Measurements from ENCODE around the gene FLYWCH1. TPM values are rescaled to one million over a fixed set of nuclear protein-coding genes. Genes with fewer than 3 reads are reported as not detected.

FLYWCH1 gene
- total and polyA plus RNA-seq, 9 donors: 7.8 to 28.5 (median 17.3) TPM

DNA sequence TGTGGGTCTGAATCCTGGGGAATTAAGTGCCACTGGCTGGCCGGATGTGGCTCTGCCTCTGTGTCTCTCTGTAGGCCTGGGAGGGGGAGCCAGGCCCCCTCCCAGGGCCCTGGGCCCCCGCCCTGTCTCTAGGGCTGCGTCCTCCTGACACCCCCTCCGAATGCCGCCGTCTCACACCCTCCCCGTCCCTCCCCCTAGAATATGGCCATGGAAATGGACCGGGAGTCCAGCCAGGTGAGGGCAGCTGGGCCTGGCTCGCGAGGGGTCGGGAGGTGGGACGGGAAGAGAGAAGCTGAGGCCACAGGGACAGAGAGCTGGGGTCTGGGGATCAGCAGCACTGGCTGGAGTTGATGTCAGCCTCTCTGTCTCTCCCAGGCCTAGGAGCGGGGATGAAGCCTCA lies 84.6 kb downstream of the FLYWCH1 start:
- Histone ChIP-seq H3K27ac (ENCODE audit: low read length) (no peak overlapping the region), H3K36me3 (ENCODE audit: control insufficient read depth, insufficient read depth, low read length) (no peaks in the 10 kb centered on the region), H3K9me3 (replicated peaks; ENCODE audit: control insufficient read depth, low read depth, low read length) (no peaks in the 10 kb centered on the region), H3K4me1 (ENCODE audit: control insufficient read depth, insufficient read depth, low read length) (no peaks in the 10 kb centered on the region), H3K4me3 (ENCODE audit: low read length) (no peak overlapping the region), H3K27me3 (ENCODE audit: control insufficient read depth, insufficient read depth, low read length) (peaks cover 23% of the 10 kb centered on the region)
- 39% methylated on average over 5 of the region's 13 CpGs for WGBS (ENCODE audit: insufficient coverage)
- DNase-seq: no peak

DNA sequence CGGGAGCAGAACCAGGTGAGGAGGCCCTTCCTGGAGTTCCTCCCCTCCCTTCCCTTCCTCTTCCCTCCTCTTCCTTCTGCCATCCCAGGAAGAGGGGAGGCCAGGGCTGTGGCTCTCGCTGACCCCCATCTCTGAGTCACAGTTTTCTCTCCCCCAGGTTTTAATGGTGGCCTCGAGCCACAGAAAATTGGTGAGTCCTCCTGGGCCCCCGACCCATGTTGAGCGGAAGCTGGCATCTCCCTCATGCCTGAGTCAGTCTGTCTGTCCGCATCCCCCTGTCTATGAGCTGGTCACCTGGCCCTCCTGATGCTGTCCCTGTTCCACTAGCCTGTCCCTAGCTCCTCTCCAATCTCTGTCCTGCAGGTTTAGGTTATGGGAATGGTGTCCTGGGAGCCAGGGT lies 88.2 kb downstream of the FLYWCH1 start:
- WGBS (ENCODE audit: insufficient coverage): 73% methylated on average over 5 of the region's 6 CpGs
- peaks cover 37% of the 10 kb centered on the region for H3K27me3 ChIP-seq (ENCODE audit: control insufficient read depth, insufficient read depth, low read length)
- H3K4me3 ChIP-seq (ENCODE audit: low read length): no peak overlapping the region
- no peaks in the 10 kb centered on the region for H3K9me3 ChIP-seq (replicated peaks; ENCODE audit: control insufficient read depth, low read depth, low read length)
- H3K36me3 ChIP-seq (ENCODE audit: control insufficient read depth, insufficient read depth, low read length): no peaks in the 10 kb centered on the region
- H3K27ac ChIP-seq (ENCODE audit: low read length): no peak overlapping the region
- H3K4me1 ChIP-seq (ENCODE audit: control insufficient read depth, insufficient read depth, low read length): peaks cover 7% of the 10 kb centered on the region
- no peak for DNase-seq

DNA sequence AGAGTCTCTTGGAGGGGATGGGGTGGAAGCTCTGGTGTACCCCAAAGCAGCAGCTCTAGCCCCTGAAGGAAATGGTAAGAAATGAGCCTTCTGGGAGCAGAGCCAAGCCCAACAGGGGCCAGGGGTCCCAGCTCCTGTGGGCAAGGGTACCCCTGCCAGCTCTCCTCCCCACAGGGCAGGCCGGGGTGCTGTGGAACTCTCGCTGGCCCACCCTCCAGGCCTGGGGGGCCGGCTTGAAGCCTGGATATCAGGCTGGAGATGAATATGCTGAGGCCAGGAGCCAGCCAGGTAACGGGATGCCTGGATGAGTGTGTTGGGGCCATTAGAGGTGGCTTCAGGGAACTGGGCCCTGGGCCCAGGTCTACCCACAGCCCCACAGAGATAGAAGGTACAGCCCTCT lies 88.8 kb downstream of the FLYWCH1 start:
- Histone ChIP-seq H3K27ac (ENCODE audit: low read length) (no peak overlapping the region), H3K36me3 (ENCODE audit: control insufficient read depth, insufficient read depth, low read length) (no peaks in the 10 kb centered on the region), H3K27me3 (ENCODE audit: control insufficient read depth, insufficient read depth, low read length) (peaks cover 43% of the 10 kb centered on the region), H3K4me1 (ENCODE audit: control insufficient read depth, insufficient read depth, low read length) (peaks cover 9% of the 10 kb centered on the region), H3K4me3 (ENCODE audit: low read length) (no peak overlapping the region), H3K9me3 (replicated peaks; ENCODE audit: control insufficient read depth, low read depth, low read length) (no peaks in the 10 kb centered on the region)
- no peak for DNase-seq
- 38% methylated on average over 1 of the region's 4 CpGs for WGBS (ENCODE audit: insufficient coverage)

Other genes with a start within 250 kb of the FLYWCH1 start
- 15.6 TPM for gene KCTD5, start 229.4 kb upstream of the FLYWCH1 start, total RNA-seq
- 10 to 100 TPM; 20.7 to 27.1 (median 23.2) TPM for gene KCTD5, start 229.4 kb upstream of the FLYWCH1 start, polyA plus RNA-seq (ENCODE audit: insufficient read depth in 1 of 8, insufficient read length in 8 of 8, low replicate concordance in 1 of 8)
- gene PRSS27, start 191.7 kb upstream of the FLYWCH1 start, total RNA-seq: 0.75 TPM
- 1 to 10 TPM in 7 of 8 donors, under 1 TPM in 1; 0.92 to 1.8 (median 1.6) TPM for gene PRSS27, start 191.7 kb upstream of the FLYWCH1 start, polyA plus RNA-seq (ENCODE audit: insufficient read depth in 1 of 8, insufficient read length in 8 of 8, low replicate concordance in 1 of 8)
- gene SRRM2, start 159.3 kb upstream of the FLYWCH1 start, total RNA-seq: 103 TPM
- 100 to 1,000 TPM; 377 to 610 (median 519) TPM for gene SRRM2, start 159.3 kb upstream of the FLYWCH1 start, polyA plus RNA-seq (ENCODE audit: insufficient read depth in 1 of 8, insufficient read length in 8 of 8, low replicate concordance in 1 of 8)
- gene ELOB, start 134.7 kb upstream of the FLYWCH1 start, total RNA-seq: 218 TPM
- 100 to 1,000 TPM; 162 to 228 (median 189) TPM for gene ELOB, start 134.7 kb upstream of the FLYWCH1 start, polyA plus RNA-seq (ENCODE audit: insufficient read depth in 1 of 8, insufficient read length in 8 of 8, low replicate concordance in 1 of 8)
- gene PRSS33, start 124.4 kb upstream of the FLYWCH1 start, total RNA-seq: not detected
- gene PRSS33, start 124.4 kb upstream of the FLYWCH1 start, polyA plus RNA-seq (ENCODE audit: insufficient read depth in 1 of 8, insufficient read length in 8 of 8, low replicate concordance in 1 of 8): not detected
- not detected for gene PRSS41, start 113.5 kb upstream of the FLYWCH1 start, total RNA-seq
- gene PRSS41, start 113.5 kb upstream of the FLYWCH1 start, polyA plus RNA-seq (ENCODE audit: insufficient read depth in 1 of 8, insufficient read length in 8 of 8, low replicate concordance in 1 of 8): not detected
- not detected for gene PRSS21, start 94.7 kb upstream of the FLYWCH1 start, total RNA-seq
- gene PRSS21, start 94.7 kb upstream of the FLYWCH1 start, polyA plus RNA-seq (ENCODE audit: insufficient read depth in 1 of 8, insufficient read length in 8 of 8, low replicate concordance in 1 of 8): under 1 TPM in 2 of 8 donors, not detected in 6; 0.20 to 0.30 TPM
- 0.49 TPM for gene ZG16B, start 81.6 kb upstream of the FLYWCH1 start, total RNA-seq
- gene ZG16B, start 81.6 kb upstream of the FLYWCH1 start, polyA plus RNA-seq (ENCODE audit: insufficient read depth in 1 of 8, insufficient read length in 8 of 8, low replicate concordance in 1 of 8): under 1 TPM in 7 of 8 donors, not detected in 1; 0.28 to 0.61 (median 0.38) TPM
- not detected for gene PRSS22, start 53.8 kb upstream of the FLYWCH1 start, total RNA-seq
- under 1 TPM in 2 of 8 donors, not detected in 6; 0.94 TPM for gene PRSS22, start 53.8 kb upstream of the FLYWCH1 start, polyA plus RNA-seq (ENCODE audit: insufficient read depth in 1 of 8, insufficient read length in 8 of 8, low replicate concordance in 1 of 8)
- 22.0 TPM for gene FLYWCH2, start 28.7 kb upstream of the FLYWCH1 start, total RNA-seq
- 10 to 100 TPM; 13.8 to 23.3 (median 21.4) TPM for gene FLYWCH2, start 28.7 kb upstream of the FLYWCH1 start, polyA plus RNA-seq (ENCODE audit: insufficient read depth in 1 of 8, insufficient read length in 8 of 8, low replicate concordance in 1 of 8)
- gene KREMEN2, start 52.3 kb downstream of the FLYWCH1 start, total RNA-seq: 5.6 TPM
- gene KREMEN2, start 52.3 kb downstream of the FLYWCH1 start, polyA plus RNA-seq (ENCODE audit: insufficient read depth in 1 of 8, insufficient read length in 8 of 8, low replicate concordance in 1 of 8): 10 to 100 TPM in 3 of 8 donors, 1 to 10 TPM in 5; 3.5 to 22.0 (median 9.1) TPM
- gene PAQR4, start 57.4 kb downstream of the FLYWCH1 start, total RNA-seq: 4.3 TPM
- gene PAQR4, start 57.4 kb downstream of the FLYWCH1 start, polyA plus RNA-seq (ENCODE audit: insufficient read depth in 1 of 8, insufficient read length in 8 of 8, low replicate concordance in 1 of 8): 10 to 100 TPM in 1 of 8 donors, 1 to 10 TPM in 7; 6.0 to 14.4 (median 9.3) TPM
- 3.6 TPM for gene PKMYT1, start 68.5 kb downstream of the FLYWCH1 start, total RNA-seq
- gene PKMYT1, start 68.5 kb downstream of the FLYWCH1 start, polyA plus RNA-seq (ENCODE audit: insufficient read depth in 1 of 8, insufficient read length in 8 of 8, low replicate concordance in 1 of 8): 10 to 100 TPM; 10.4 to 19.4 (median 14.2) TPM
- gene CLDN9, start 101.0 kb downstream of the FLYWCH1 start, total RNA-seq: 0.40 TPM
- 1 to 10 TPM in 5 of 8 donors, under 1 TPM in 3; 0.36 to 3.0 (median 1.5) TPM for gene CLDN9, start 101.0 kb downstream of the FLYWCH1 start, polyA plus RNA-seq (ENCODE audit: insufficient read depth in 1 of 8, insufficient read length in 8 of 8, low replicate concordance in 1 of 8)
- gene CLDN6, start 106.3 kb downstream of the FLYWCH1 start, total RNA-seq: 0.09 TPM
- 1 to 10 TPM in 2 of 8 donors, under 1 TPM in 5, not detected in 1; 0.16 to 4.6 (median 0.43) TPM for gene CLDN6, start 106.3 kb downstream of the FLYWCH1 start, polyA plus RNA-seq (ENCODE audit: insufficient read depth in 1 of 8, insufficient read length in 8 of 8, low replicate concordance in 1 of 8)
- 39.8 TPM for gene TNFRSF12A, start 108.4 kb downstream of the FLYWCH1 start, total RNA-seq
- gene TNFRSF12A, start 108.4 kb downstream of the FLYWCH1 start, polyA plus RNA-seq (ENCODE audit: insufficient read depth in 1 of 8, insufficient read length in 8 of 8, low replicate concordance in 1 of 8): 10 to 100 TPM; 26.4 to 65.2 (median 42.8) TPM
- 77.9 TPM for gene HCFC1R1, start 112.0 kb downstream of the FLYWCH1 start, total RNA-seq
- gene HCFC1R1, start 112.0 kb downstream of the FLYWCH1 start, polyA plus RNA-seq (ENCODE audit: insufficient read depth in 1 of 8, insufficient read length in 8 of 8, low replicate concordance in 1 of 8): 100 to 1,000 TPM in 2 of 8 donors, 10 to 100 TPM in 6; 68.0 to 138 (median 91.4) TPM
- gene THOC6, start 112.1 kb downstream of the FLYWCH1 start, total RNA-seq: 15.0 TPM
- gene THOC6, start 112.1 kb downstream of the FLYWCH1 start, polyA plus RNA-seq (ENCODE audit: insufficient read depth in 1 of 8, insufficient read length in 8 of 8, low replicate concordance in 1 of 8): 10 to 100 TPM; 19.6 to 25.5 (median 22.0) TPM
- gene BICDL2, start 125.0 kb downstream of the FLYWCH1 start, total RNA-seq: not detected
- gene BICDL2, start 125.0 kb downstream of the FLYWCH1 start, polyA plus RNA-seq (ENCODE audit: insufficient read depth in 1 of 8, insufficient read length in 8 of 8, low replicate concordance in 1 of 8): under 1 TPM in 5 of 8 donors, not detected in 3; 0.02 to 0.66 (median 0.23) TPM
- 0.58 TPM for gene MMP25, start 134.6 kb downstream of the FLYWCH1 start, total RNA-seq
- 1 to 10 TPM; 1.4 to 3.0 (median 1.8) TPM for gene MMP25, start 134.6 kb downstream of the FLYWCH1 start, polyA plus RNA-seq (ENCODE audit: insufficient read depth in 1 of 8, insufficient read length in 8 of 8, low replicate concordance in 1 of 8)
- gene IL32, start 153.7 kb downstream of the FLYWCH1 start, total RNA-seq: 50.2 TPM
- 100 to 1,000 TPM in 6 of 8 donors, 10 to 100 TPM in 2; 28.9 to 166 (median 119) TPM for gene IL32, start 153.7 kb downstream of the FLYWCH1 start, polyA plus RNA-seq (ENCODE audit: insufficient read depth in 1 of 8, insufficient read length in 8 of 8, low replicate concordance in 1 of 8)
- gene ZSCAN10, start 187.4 kb downstream of the FLYWCH1 start, total RNA-seq: 0.13 TPM
- gene ZSCAN10, start 187.4 kb downstream of the FLYWCH1 start, polyA plus RNA-seq (ENCODE audit: insufficient read depth in 1 of 8, insufficient read length in 8 of 8, low replicate concordance in 1 of 8): under 1 TPM in 6 of 8 donors, not detected in 2; 0.12 to 0.44 (median 0.18) TPM
- gene ZNF205, start 200.7 kb downstream of the FLYWCH1 start, total RNA-seq: 14.1 TPM
- 10 to 100 TPM; 12.0 to 15.4 (median 13.3) TPM for gene ZNF205, start 200.7 kb downstream of the FLYWCH1 start, polyA plus RNA-seq (ENCODE audit: insufficient read depth in 1 of 8, insufficient read length in 8 of 8, low replicate concordance in 1 of 8)
- gene ZNF213, start 223.1 kb downstream of the FLYWCH1 start, total RNA-seq: 3.1 TPM
- gene ZNF213, start 223.1 kb downstream of the FLYWCH1 start, polyA plus RNA-seq (ENCODE audit: insufficient read depth in 1 of 8, insufficient read length in 8 of 8, low replicate concordance in 1 of 8): 10 to 100 TPM in 5 of 8 donors, 1 to 10 TPM in 3; 9.4 to 14.0 (median 11.5) TPM

Data from muscle of leg (tissue), 11 donors.